Stimulated activated CD8-positive, alpha-beta memory T cell treated with anti-CD3 and anti-CD28 coated beads, Interleukin-12 subunit alpha, Interleukin-12 subunit beta, amount 100 ng/mL, for 24 hours (primary cell): Measurements from ENCODE around the gene UCHL3.

Experiments
- DNase-seq: peaks from one replicate; pipeline ENCODE4 v3.0.0-alpha.2; 2020; ENCODE audit errors: extremely low read depth

The UCHL3 gene

DNA sequence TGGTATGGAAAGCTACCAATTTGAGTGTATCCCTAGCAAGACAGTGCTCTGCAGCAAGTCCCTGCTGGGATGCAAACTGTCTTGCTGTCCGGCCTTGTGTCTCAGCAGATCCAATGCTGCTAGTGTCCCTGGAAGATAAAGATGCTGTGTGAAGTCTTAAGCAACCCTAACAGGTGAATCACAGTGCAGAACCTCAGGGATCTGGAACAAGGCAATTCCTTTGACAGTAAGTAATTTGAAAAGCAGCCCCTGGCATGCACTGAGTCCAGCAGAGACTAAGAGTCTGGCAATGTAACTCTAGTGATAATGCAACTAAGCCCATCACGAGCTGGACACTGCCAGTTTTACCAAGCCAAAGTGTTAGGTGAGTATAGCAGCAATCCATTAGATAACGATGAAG, 1.7 kb upstream of the UCHL3 start:
- DNase-seq = no peak

GRCh38 chr13:75550159-75550567, 572 bp downstream of the UCHL3 start:
- no peak for DNase-seq

GRCh38 chr13:75554464-75554863, 4.9 kb downstream of the UCHL3 start:
- DNase-seq = no peak

DNA sequence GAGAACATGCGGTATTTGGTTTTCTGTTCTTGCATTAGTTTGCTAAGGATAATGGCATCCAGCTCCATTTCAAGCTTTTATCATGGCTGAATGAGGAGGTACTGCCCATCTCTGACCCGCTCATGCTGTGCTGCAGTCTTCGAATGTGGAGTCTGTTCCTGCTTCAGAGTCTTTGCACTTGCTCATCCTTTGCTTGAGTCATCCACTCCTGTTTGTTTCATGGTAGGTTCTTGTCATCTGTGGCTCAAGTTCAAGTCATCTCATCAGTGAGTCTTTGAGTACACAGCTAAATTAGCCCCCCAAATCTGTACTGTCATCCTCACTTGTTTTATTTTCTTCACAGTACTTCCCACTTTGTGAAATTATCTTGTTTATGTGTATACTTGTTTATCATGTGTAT, 5.4 kb downstream of the UCHL3 start:
- no peak for DNase-seq

DNA sequence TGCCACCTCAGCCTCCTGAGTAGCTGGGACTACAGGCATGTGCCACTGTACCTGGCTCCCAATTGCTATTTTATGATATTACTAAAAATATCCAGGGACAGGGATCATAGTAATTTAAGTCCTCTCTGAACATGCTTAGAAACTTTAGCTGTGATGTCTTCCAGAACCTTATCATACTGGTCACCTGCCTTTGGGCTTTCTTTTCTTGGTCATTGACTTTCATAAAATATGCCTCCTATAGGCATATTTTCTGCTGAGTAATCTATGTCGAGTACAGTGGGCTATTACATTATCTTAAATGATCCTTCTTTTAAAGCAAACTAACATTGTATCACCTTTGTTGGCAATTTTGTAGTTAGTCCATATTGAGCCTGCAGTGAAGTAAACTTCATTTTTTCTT, 6.2 kb downstream of the UCHL3 start:
- no peak for DNase-seq

GRCh38 chr13:75556961-75557360, 7.4 kb downstream of the UCHL3 start:
- DNase-seq = no peak

DNA sequence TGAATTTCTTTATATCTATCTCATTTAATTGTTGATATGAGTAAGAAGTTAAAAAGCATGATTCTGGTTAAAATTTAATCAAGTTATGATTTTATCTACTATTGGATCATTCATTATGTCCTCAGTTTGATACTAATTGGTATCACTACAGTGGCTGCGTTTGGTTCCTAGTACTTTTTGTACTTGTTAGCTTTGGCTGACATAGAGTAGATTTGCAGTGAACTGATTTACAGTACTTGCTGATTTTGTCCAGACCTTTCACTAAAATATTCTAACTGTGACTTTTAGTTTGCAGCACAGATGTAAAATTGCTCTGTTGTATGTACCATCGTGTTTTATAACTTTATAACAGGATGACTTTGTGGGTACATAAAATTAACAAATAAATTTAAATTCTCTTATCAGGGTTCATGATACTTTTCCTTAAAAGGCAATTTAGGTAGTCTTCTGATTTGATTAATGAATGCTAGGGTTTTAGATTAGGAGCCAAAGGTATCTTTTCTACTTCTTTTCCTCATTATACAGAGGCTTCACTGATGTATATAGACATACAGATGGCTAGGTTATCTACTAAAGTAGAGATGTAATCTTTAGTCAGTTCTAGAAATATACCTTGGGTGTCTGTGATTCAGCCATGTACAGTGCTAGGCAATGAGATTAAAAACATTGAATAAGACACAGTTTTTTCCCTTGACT, 8.7 kb downstream of the UCHL3 start:
- DNase-seq = no peak

- DNase-seq = no peak
Measured at GRCh38 chr13:75566658-75567057, 17.1 kb downstream of the UCHL3 start.

GRCh38 chr13:75569576-75569975, 20.0 kb downstream of the UCHL3 start:
- DNase-seq = no peak

GRCh38 chr13:75579529-75579928, 29.9 kb downstream of the UCHL3 start:
- DNase-seq = no peak

- no peak for DNase-seq
Measured at GRCh38 chr13:75581874-75582640, 32.5 kb downstream of the UCHL3 start.

DNA sequence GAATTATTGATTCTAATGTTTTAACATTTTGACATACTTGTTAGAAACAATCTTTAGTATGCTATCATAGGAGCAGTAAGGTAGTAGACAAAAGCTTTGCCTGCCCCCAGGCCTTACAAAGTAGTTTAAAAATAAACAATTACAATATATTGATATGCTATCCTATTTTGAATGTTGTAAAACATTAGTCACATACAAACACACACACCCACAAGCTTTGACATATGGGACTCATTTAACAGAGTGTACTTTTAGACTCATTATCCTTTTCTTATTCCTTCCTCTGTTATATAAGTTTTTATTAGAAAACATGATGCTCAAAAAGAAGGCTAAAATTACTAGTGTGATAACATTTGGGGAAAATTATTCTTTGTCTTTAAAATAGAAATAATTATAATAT, 33.5 kb downstream of the UCHL3 start:
- DNase-seq = no peak

GRCh38 chr13:75585153-75585552, 35.6 kb downstream of the UCHL3 start:
- no peak for DNase-seq

GRCh38 chr13:75587679-75588078, 38.1 kb downstream of the UCHL3 start:
- no peak for DNase-seq

DNA sequence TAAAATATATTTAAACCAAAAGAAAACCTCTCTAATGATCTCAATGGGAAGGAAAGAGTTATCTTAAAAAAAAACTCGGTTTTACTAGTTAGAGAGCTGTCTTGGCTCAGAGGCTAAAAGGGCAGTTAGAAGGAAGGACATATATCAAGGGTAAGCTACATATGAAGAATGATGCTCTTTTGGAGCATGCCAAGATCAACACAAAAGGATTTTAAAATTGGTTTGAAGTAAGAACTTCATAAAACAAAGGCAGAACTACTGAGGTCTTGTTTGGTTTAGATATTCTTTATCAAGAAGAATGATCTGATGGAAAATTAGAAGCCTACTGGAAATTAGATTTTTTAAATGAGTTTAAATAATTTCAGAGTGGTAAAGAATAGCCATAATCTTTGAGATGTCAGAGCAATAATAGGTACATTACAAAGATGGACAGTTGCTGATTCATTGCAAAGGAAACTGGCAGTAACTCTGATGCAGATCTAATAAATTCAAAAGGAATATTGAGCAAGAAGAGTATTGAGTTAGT, 47.1 kb downstream of the UCHL3 start:
- no peak for DNase-seq

DNA sequence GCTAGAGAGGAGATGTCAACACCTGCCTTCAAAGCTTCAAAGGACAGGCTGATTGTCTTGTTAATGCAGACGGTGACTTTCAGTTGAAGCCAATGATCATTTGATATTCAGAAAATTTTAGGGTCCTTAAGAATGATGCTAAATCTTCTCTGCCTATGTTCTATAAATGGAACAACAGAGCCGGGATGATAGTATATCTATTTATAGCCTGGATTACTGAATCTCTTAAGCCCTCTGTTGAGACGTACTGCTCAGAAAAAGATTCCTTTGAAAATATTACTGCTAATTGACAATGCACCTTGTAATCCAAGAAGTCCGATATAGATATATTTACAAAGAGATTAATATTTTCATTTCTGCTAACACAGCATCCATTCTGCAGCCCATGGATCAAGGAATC, 50.8 kb downstream of the UCHL3 start:
- no peak for DNase-seq

- DNase-seq = no peak
Measured at GRCh38 chr13:75603038-75603437, 53.4 kb downstream of the UCHL3 start.

- no peak for DNase-seq
Measured at GRCh38 chr13:75607447-75607846, 57.9 kb downstream of the UCHL3 start.

DNA sequence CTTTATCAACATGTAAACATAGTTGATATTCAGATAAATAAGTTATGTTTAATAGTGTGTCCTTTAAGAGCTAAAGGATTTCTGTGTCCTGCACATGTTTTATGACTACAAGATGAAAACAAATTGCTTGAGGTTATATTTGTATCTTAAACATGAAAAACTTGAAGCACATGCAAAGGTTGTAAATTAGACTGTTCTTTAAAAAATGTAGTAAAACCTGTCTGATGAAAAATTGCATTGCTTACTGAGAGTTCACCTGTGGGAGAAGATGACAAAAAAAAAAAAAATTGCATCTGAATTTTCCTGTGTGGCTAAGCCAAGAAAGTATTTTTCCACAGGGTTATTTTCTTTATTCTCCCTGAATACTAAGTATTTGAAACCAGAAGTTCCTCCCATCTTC, 60.9 kb downstream of the UCHL3 start:
- DNase-seq = no peak

GRCh38 chr13:75612354-75612753, 62.8 kb downstream of the UCHL3 start:
- no peak for DNase-seq

- DNase-seq = no peak
Measured at GRCh38 chr13:75617230-75617629, 67.6 kb downstream of the UCHL3 start.

GRCh38 chr13:75618308-75618707, 68.7 kb downstream of the UCHL3 start:
- no peak for DNase-seq

DNA sequence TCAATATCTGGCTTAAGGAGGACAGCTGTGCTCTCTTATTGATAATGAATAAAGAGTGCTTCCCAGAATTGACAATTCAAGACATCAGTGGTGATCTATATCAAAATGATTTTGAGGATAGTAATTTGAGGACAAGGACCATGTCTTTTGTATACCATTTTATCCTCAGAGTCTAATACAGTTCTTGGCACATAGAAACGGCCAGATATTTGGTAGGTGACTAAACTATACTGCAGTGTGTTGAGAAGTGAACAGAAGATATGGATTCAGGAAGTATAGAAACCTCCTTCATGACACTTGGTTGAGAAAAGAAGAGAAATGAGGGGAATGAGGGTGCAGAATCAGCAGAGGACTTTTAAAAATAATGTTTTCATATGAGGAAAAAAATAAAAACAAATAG, 70.4 kb downstream of the UCHL3 start:
- no peak for DNase-seq
